Transverse colon (tissue), 4 donors: Measurements from ENCODE around the gene ZNF580. TPM values are rescaled to one million over a fixed set of nuclear protein-coding genes. Genes with fewer than 3 reads are reported as not detected.

Experiments
- DNase-seq: peaks from one replicate; pipeline ENCODE4 v3.0.0-alpha.2; 2019
- H3K27ac ChIP-seq, 4 donors: fragments of 200-600 bp; sonication (generic); 2 replicates each; pipeline ENCODE4 v1.5.1; 2016 to 2018; ENCODE audit warnings: inconsistent platforms in 4 of 4
- H3K27me3 ChIP-seq: fragments of 200-600 bp; sonication (generic); 2 replicates; pipeline ENCODE4 v1.5.1; 2017; ENCODE audit warnings: inconsistent platforms
- H3K36me3 ChIP-seq, 4 donors: fragments of 200-600 bp; sonication (generic); 2 replicates each; pipeline ENCODE4 v1.5.1; 2017 to 2019; ENCODE audit warnings: inconsistent platforms in 4 of 4
- H3K4me1 ChIP-seq, 4 donors: fragments of 200-600 bp; sonication (generic); 2 replicates each; pipeline ENCODE4 v1.5.1; 2017 to 2020; ENCODE audit warnings: inconsistent platforms in 4 of 4
- H3K4me3 ChIP-seq, 4 donors: fragments of 200-600 bp; sonication (generic); 1 replicate in 1 of 4; 2 replicates in 3 of 4; pipeline versions ENCODE4 v1.5.1 to v1.6.1; 2017 to 2019; ENCODE audit warnings: inconsistent platforms in 4 of 4
- H3K9me3 ChIP-seq, 2 donors: fragments of 200-600 bp; sonication (generic); 2 replicates each; pipeline ENCODE4 v1.5.1; 2017 to 2019; ENCODE audit warnings: inconsistent platforms in 2 of 2
- CTCF ChIP-seq, 5 experiments: fragments of 200-600 bp in 3 of 5; fragments of 450-650 bp in 2 of 5; sonication (generic) in 3 of 5; IDR thresholded peaks; 1 replicate in 2 of 5; 2 replicates in 3 of 5; pipeline ENCODE4 v1.5.1; 2016 to 2017; ENCODE audit warnings: antibody characterized with exemption in 5 of 5, inconsistent platforms in 3 of 5, mild to moderate bottlenecking in 2 of 5, moderate library complexity in 1 of 5
- EP300 ChIP-seq: sonication (generic); formaldehyde crosslinking; IDR thresholded peaks from one replicate; pipeline ENCODE4 v1.6.1; 2017; ENCODE audit warnings: antibody characterized with exemption, low read depth
- POLR2A ChIP-seq: fragments of 450-650 bp; IDR thresholded peaks from one replicate; pipeline ENCODE4 v1.6.1; 2016; ENCODE audit warnings: antibody characterized with exemption, mild to moderate bottlenecking, moderate library complexity
- POLR2AphosphoS5 ChIP-seq, 3 donors: sonication (generic); formaldehyde crosslinking; IDR thresholded peaks; one replicate each; pipeline ENCODE4 v1.6.1; 2016; ENCODE audit warnings: antibody characterized with exemption in 3 of 3
- WGBS, 2 donors: methylation state at CpG; one replicate each; pipeline ENCODE4 v1.1.5; 2018; ENCODE audit warnings: low coverage in 1 of 2; 5-methylcytosine and 5-hydroxymethylcytosine counted together
- in situ Hi-C, 4 donors: fragments of 200-750 bp; cut with MboI; loops; one replicate each; pipeline versions ENCODE4 v1.15.0 to v1.15.1; 2017; ENCODE audit warnings: low sequenced_read_pairs in 3 of 4, low pct_ligation_motif_present in 1 of 4, low pct_unique_long_range_greater_than_20kb in 1 of 4
- intact Hi-C: fragments of 100-400 bp; cut with DNase I; formaldehyde crosslinking; loops from one replicate; pipeline ENCODE4 v1.15.1; 2023; ENCODE audit warnings: low total_unique reads
- total RNA-seq, 4 donors: library from RNA; depleted of rRNA; stranded (reverse); fragments of >200 nt; gene quantifications; one replicate each; pipeline ENCODE4 v1.1.0, GENCODE V29; 2016

ZNF580 gene
- total RNA-seq, 4 donors from 2014 or later, result 15.2 to 154 (median 25.7) TPM

GRCh38 chr19:55656988-55657747, 16.4 kb downstream of the ZNF580 start:
- peaks cover 0 to 20% (median 5%) of the 10 kb centered on the region in 4 donors for H3K36me3 ChIP-seq
- peak overlapping the region in 2 of 4 donors; percentile 9 to 18 for H3K27ac ChIP-seq

GRCh38 chr19:55658846-55659459, 18.2 kb downstream of the ZNF580 start:
- Histone ChIP-seq H3K27me3 (no peaks in the 10 kb centered on the region), H3K9me3 (no peaks in the 10 kb centered on the region), H3K4me3 (no peak overlapping the region), H3K36me3 (peaks cover 0 to 38% (median 16%) of the 10 kb centered on the region in 4 donors), H3K27ac (no peak overlapping the region), H3K4me1 (peaks cover 32 to 41% (median 37%) of the 10 kb centered on the region in 4 donors)
- TF ChIP-seq POLR2A (no peak), CTCF (IDR thresholded peaks at IDR 0.05) (no peak), POLR2AphosphoS5 (IDR thresholded peaks at IDR 0.05) (no peak), EP300 (no peak)
- in situ Hi-C loops (no loop called here), intact Hi-C loops (loop anchor here (10.0 kb wide), 1 partner anchor 274 kb away; the partner anchor contains the start of genes RPL28 and TMEM238)
- no peak for DNase-seq
- WGBS, 2 donors, result 87% methylated on average over 36 of the region's 37 CpGs; no CpG with 5 or more reads in 1 of the 2 donors

More at GRCh38 chr19:55656988-55657747, 16.4 kb downstream of the ZNF580 start:
- no peaks in the 10 kb centered on the region for H3K9me3 ChIP-seq
- peaks cover 32 to 49% (median 41%) of the 10 kb centered on the region in 4 donors for H3K4me1 ChIP-seq
- 6 to 22% methylated on average over 3 to 18 of the region's 18 CpGs for WGBS, 2 donors
- no peaks in the 10 kb centered on the region for H3K27me3 ChIP-seq
- in situ Hi-C loops (no loop called here), intact Hi-C loops (loop anchor here (10.0 kb wide), 1 partner anchor 272 kb away; the partner anchor contains the start of genes RPL28 and TMEM238)
- peak overlapping the region in 2 of 4 donors; percentile 66 to 93 for H3K4me3 ChIP-seq
- TF ChIP-seq CTCF (IDR thresholded peaks at IDR 0.05), result no peak
- no peak for DNase-seq

GRCh38 chr19:55659822-55660221, 19.0 kb downstream of the ZNF580 start:
- TF ChIP-seq POLR2A (no peak), CTCF (IDR thresholded peaks at IDR 0.05) (no peak), EP300 (no peak), POLR2AphosphoS5 (IDR thresholded peaks at IDR 0.05) (no peak)
- in situ Hi-C loops (no loop called here), intact Hi-C loops (loop anchor here (10.0 kb wide), 1 partner anchor 275 kb away; the partner anchor contains the start of genes RPL28 and TMEM238)
- Histone ChIP-seq H3K36me3 (peaks cover 0 to 45% (median 19%) of the 10 kb centered on the region in 4 donors), H3K4me1 (peaks cover 32 to 41% (median 37%) of the 10 kb centered on the region in 4 donors), H3K9me3 (no peaks in the 10 kb centered on the region), H3K27me3 (no peaks in the 10 kb centered on the region), H3K27ac (no peak overlapping the region), H3K4me3 (no peak overlapping the region)
- WGBS, 2 donors, result 66 to 91% methylated on average over 4 to 9 of the region's 9 CpGs
- no peak for DNase-seq

- Histone ChIP-seq H3K27me3 (no peaks in the 10 kb centered on the region), H3K4me3 (no peak overlapping the region), H3K36me3 (peaks cover 0 to 45% (median 20%) of the 10 kb centered on the region in 4 donors), H3K9me3 (no peaks in the 10 kb centered on the region), H3K4me1 (peaks cover 32 to 41% (median 37%) of the 10 kb centered on the region in 4 donors), H3K27ac (no peak overlapping the region)
- in situ Hi-C loops, result no loop called here
- intact Hi-C loops, result no loop called here
- TF ChIP-seq POLR2A (no peak), CTCF (IDR thresholded peaks at IDR 0.05) (no peak), EP300 (no peak), POLR2AphosphoS5 (IDR thresholded peaks at IDR 0.05) (no peak)
- 83% methylated on average over 12 of the region's 12 CpGs; no CpG with 5 or more reads in 1 of the 2 donors for WGBS, 2 donors
- no peak for DNase-seq
Measured at GRCh38 chr19:55660404-55660803, 19.6 kb downstream of the ZNF580 start.
